GM18502 (cell line): ENCODE measurements around the gene SDK2.

Source experiments
- ATAC-seq: cut with Tn5 transposase; IDR thresholded peaks from one replicate; pipeline ENCODE4 v1.9.1; 2021; ENCODE audit warnings: mild to moderate bottlenecking; ENCODE audit not compliant: unreplicated experiment, poor library complexity

The SDK2 gene

GRCh38 chr17:73412914-73413313 lies 231.3 kb downstream of the SDK2 start:
- no peak for ATAC-seq

- no peak for ATAC-seq
Observed at GRCh38 chr17:73411313-73411747, 232.9 kb downstream of the SDK2 start.

- no peak for ATAC-seq
Observed at GRCh38 chr17:73410586-73411312, 233.5 kb downstream of the SDK2 start.

GRCh38 chr17:73404246-73404645 lies 240.0 kb downstream of the SDK2 start:
- no peak for ATAC-seq

GRCh38 chr17:73402466-73402865 lies 241.8 kb downstream of the SDK2 start:
- ATAC-seq = no peak

GRCh38 chr17:73401911-73402310 lies 242.3 kb downstream of the SDK2 start:
- ATAC-seq = no peak

GRCh38 chr17:73400915-73401545 lies 243.2 kb downstream of the SDK2 start:
- no peak for ATAC-seq

GRCh38 chr17:73399056-73399455 lies 245.2 kb downstream of the SDK2 start:
- ATAC-seq = no peak

- no peak for ATAC-seq
Observed at GRCh38 chr17:73397856-73398540, 246.2 kb downstream of the SDK2 start.

- ATAC-seq = no peak
Observed at GRCh38 chr17:73397278-73397826, 246.9 kb downstream of the SDK2 start.

- no peak for ATAC-seq
Observed at GRCh38 chr17:73396431-73397277, 247.6 kb downstream of the SDK2 start.

- ATAC-seq = no peak
Observed at GRCh38 chr17:73394512-73395450, 249.5 kb downstream of the SDK2 start.

- ATAC-seq = no peak
Observed at GRCh38 chr17:73393962-73394361, 250.3 kb downstream of the SDK2 start.

- ATAC-seq = no peak
Observed at GRCh38 chr17:73393381-73393780, 250.9 kb downstream of the SDK2 start.

- no peak for ATAC-seq
Observed at GRCh38 chr17:73391331-73392265, 252.6 kb downstream of the SDK2 start.

GRCh38 chr17:73390851-73391250 lies 253.4 kb downstream of the SDK2 start:
- ATAC-seq = no peak

- ATAC-seq = no peak
Observed at GRCh38 chr17:73390221-73390620, 254.0 kb downstream of the SDK2 start.

GRCh38 chr17:73389411-73389810 lies 254.8 kb downstream of the SDK2 start:
- ATAC-seq = no peak
